ENCODE results near the gene PAPPA.

Gene PAPPA

GRCh38 chr9:116298249-116298648 lies 144.7 kb downstream of the PAPPA start:
- H4K20me1 ChIP-seq (ENCODE audit: insufficient read depth, low read length, poor library complexity, severe bottlenecking) = no peaks in the 10 kb centered on the region
- TF ChIP-seq CTCF (conservative IDR thresholded peaks at IDR 0.05; ENCODE audit: low read length) (no peak), EZH2phosphoT487 (IDR thresholded peaks at IDR 0.05; ENCODE audit: borderline replicate concordance) (no peak)
- H3K4me1 ChIP-seq (ENCODE audit: insufficient read depth, low read length, poor library complexity, severe bottlenecking) = no peaks in the 10 kb centered on the region
- no peaks in the 10 kb centered on the region for H3K27me3 ChIP-seq (ENCODE audit: insufficient read depth, low read length, poor library complexity, severe bottlenecking)
- H3K4me3 ChIP-seq (ENCODE audit: low read length, poor library complexity, severe bottlenecking) = no peak overlapping the region
- no peaks in the 10 kb centered on the region for H3K36me3 ChIP-seq (ENCODE audit: insufficient read depth, low read length)
- no peaks in the 10 kb centered on the region for H3K79me2 ChIP-seq (ENCODE audit: insufficient read depth, low read length)
- H3K9ac ChIP-seq (ENCODE audit: low read depth, low read length, poor library complexity, severe bottlenecking) = no peak overlapping the region
- no peak overlapping the region for H2AFZ ChIP-seq (ENCODE audit: low read length)
- H3K9me3 ChIP-seq (ENCODE audit: insufficient read depth, low read depth, low read length) = 0 out of 2 replicates have a peak, but pooled peaks cover 3% of the 10 kb centered on the region
- H3K9me2 ChIP-seq (replicated peaks; ENCODE audit: low read depth, low read length) = no peaks in the 10 kb centered on the region
- H3K4me2 ChIP-seq (ENCODE audit: low read depth, low read length, poor library complexity, severe bottlenecking) = no peak overlapping the region
- H3F3A ChIP-seq (ENCODE audit: low read depth) = no peaks in the 10 kb centered on the region

GRCh38 chr9:116298878-116299391 lies 145.3 kb downstream of the PAPPA start:
- no peaks in the 10 kb centered on the region for H3K9me2 ChIP-seq (replicated peaks; ENCODE audit: low read depth, low read length)
- no peaks in the 10 kb centered on the region for H3K4me1 ChIP-seq (ENCODE audit: insufficient read depth, low read length, poor library complexity, severe bottlenecking)
- no peaks in the 10 kb centered on the region for H3K36me3 ChIP-seq (ENCODE audit: insufficient read depth, low read length)
- TF ChIP-seq EZH2phosphoT487 (IDR thresholded peaks at IDR 0.05; ENCODE audit: borderline replicate concordance) (no peak), CTCF (conservative IDR thresholded peaks at IDR 0.05; ENCODE audit: low read length) (no peak)
- no peaks in the 10 kb centered on the region for H4K20me1 ChIP-seq (ENCODE audit: insufficient read depth, low read length, poor library complexity, severe bottlenecking)
- 0 out of 2 replicates have a peak, but pooled peaks cover 3% of the 10 kb centered on the region for H3K9me3 ChIP-seq (ENCODE audit: insufficient read depth, low read depth, low read length)
- H3K27me3 ChIP-seq (ENCODE audit: insufficient read depth, low read length, poor library complexity, severe bottlenecking) = no peaks in the 10 kb centered on the region
- H3F3A ChIP-seq (ENCODE audit: low read depth) = no peaks in the 10 kb centered on the region
- no peak overlapping the region for H3K4me3 ChIP-seq (ENCODE audit: low read length, poor library complexity, severe bottlenecking)
- no peak overlapping the region for H3K4me2 ChIP-seq (ENCODE audit: low read depth, low read length, poor library complexity, severe bottlenecking)
- no peaks in the 10 kb centered on the region for H3K79me2 ChIP-seq (ENCODE audit: insufficient read depth, low read length)
- no peak overlapping the region for H2AFZ ChIP-seq (ENCODE audit: low read length)
- no peak overlapping the region for H3K9ac ChIP-seq (ENCODE audit: low read depth, low read length, poor library complexity, severe bottlenecking)

GRCh38 chr9:116300360-116300870 lies 146.8 kb downstream of the PAPPA start:
- H3K4me3 ChIP-seq (ENCODE audit: low read length, poor library complexity, severe bottlenecking) = no peak overlapping the region
- H3K9ac ChIP-seq (ENCODE audit: low read depth, low read length, poor library complexity, severe bottlenecking) = no peak overlapping the region
- H3K79me2 ChIP-seq (ENCODE audit: insufficient read depth, low read length) = no peaks in the 10 kb centered on the region
- H3K9me2 ChIP-seq (replicated peaks; ENCODE audit: low read depth, low read length) = no peaks in the 10 kb centered on the region
- no peak overlapping the region for H3K4me2 ChIP-seq (ENCODE audit: low read depth, low read length, poor library complexity, severe bottlenecking)
- H3K36me3 ChIP-seq (ENCODE audit: insufficient read depth, low read length) = no peaks in the 10 kb centered on the region
- H3K9me3 ChIP-seq (ENCODE audit: insufficient read depth, low read depth, low read length) = 0 out of 2 replicates have a peak, but pooled peaks cover 3% of the 10 kb centered on the region
- no peaks in the 10 kb centered on the region for H3K27me3 ChIP-seq (ENCODE audit: insufficient read depth, low read length, poor library complexity, severe bottlenecking)
- H2AFZ ChIP-seq (ENCODE audit: low read length) = no peak overlapping the region
- H3F3A ChIP-seq (ENCODE audit: low read depth) = no peaks in the 10 kb centered on the region
- no peak for TF ChIP-seq CTCF (conservative IDR thresholded peaks at IDR 0.05; ENCODE audit: low read length)
- TF ChIP-seq EZH2phosphoT487 (IDR thresholded peaks at IDR 0.05; ENCODE audit: borderline replicate concordance) = no peak
- H4K20me1 ChIP-seq (ENCODE audit: insufficient read depth, low read length, poor library complexity, severe bottlenecking) = no peaks in the 10 kb centered on the region
- H3K4me1 ChIP-seq (ENCODE audit: insufficient read depth, low read length, poor library complexity, severe bottlenecking) = no peaks in the 10 kb centered on the region
